Left ventricle myocardium superior (tissue), 1 donor: Measurements from ENCODE around the gene POU3F2. TPM values are rescaled to one million over a fixed set of nuclear protein-coding genes. Genes with fewer than 3 reads are reported as not detected.

Experiments used
- ATAC-seq: fragments of 200-7000 bp; cut with Tn5 transposase; one replicate; pipeline ENCODE4 v1.9.1; 2020; ENCODE audit warnings: mild to moderate bottlenecking, moderate library complexity
- DNase-seq: peaks from one replicate; pipeline ENCODE4 v3.0.0-alpha.2; 2020
- intact Hi-C: fragments of 100-400 bp; cut with micrococcal nuclease; formaldehyde crosslinking; loops from one replicate; pipeline ENCODE4 v1.11.0; 2022
- long read RNA-seq: library from polyadenylated mRNA; unstranded; transcript quantifications from one replicate; pipeline ENCODE4 v2.0.0, GENCODE V29; 2021
- total RNA-seq: library from RNA; stranded (reverse); fragmentation: NEBNext Ultra II Directional; extraction: Animal tissue kit (Norgen Biotek cat#: 25700); gene quantifications from one replicate; pipeline ENCODE4 v1.2.1, GENCODE V29; 2021
- donor health status: DM: no; HTN: yes; CAD: no; lungs with severe emphysema.

The POU3F2 gene
- not detected for total RNA-seq
- long read RNA-seq, result 0 reads

GRCh38 chr6:98834060-98835031 is at the start of gene POU3F2:
POU3F2 (plus strand) TSS chr6:98834574; CDS start chr6:98834874, 300 bp downstream.
- ATAC-seq, result peak; percentile 72
- DNase-seq, result peak; percentile 65
- intact Hi-C loops, result no loop called here

GRCh38 chr6:98787435-98787834 is 46.9 kb upstream of the POU3F2 start:
- intact Hi-C loops, result no loop called here
- DNase-seq, result no peak
- ATAC-seq, result no peak

- no peak for DNase-seq
- ATAC-seq, result no peak
- intact Hi-C loops, result no loop called here
These were observed 46.4 kb upstream of the POU3F2 start for GRCh38 chr6:98787961-98788360.

GRCh38 chr6:98794307-98794842 is 40.0 kb upstream of the POU3F2 start:
- no peak for DNase-seq
- no peak for ATAC-seq
- intact Hi-C loops, result no loop called here

GRCh38 chr6:98797217-98797994 is 37.0 kb upstream of the POU3F2 start:
- ATAC-seq (no peak), DNase-seq (no peak)
- intact Hi-C loops, result no loop called here

- ATAC-seq (no peak), DNase-seq (no peak)
- intact Hi-C loops, result no loop called here
These were observed 33.5 kb upstream of the POU3F2 start for GRCh38 chr6:98800866-98801265.

- DNase-seq (no peak), ATAC-seq (no peak)
- intact Hi-C loops, result no loop called here
These were observed 25.7 kb upstream of the POU3F2 start for GRCh38 chr6:98808541-98809210.

- intact Hi-C loops, result no loop called here
- ATAC-seq, result no peak
- DNase-seq, result no peak
These were observed 22.2 kb upstream of the POU3F2 start for GRCh38 chr6:98812220-98812619.

- intact Hi-C loops, result no loop called here
- DNase-seq, result no peak
- no peak for ATAC-seq
These were observed 17.6 kb upstream of the POU3F2 start for GRCh38 chr6:98816799-98817198.

- intact Hi-C loops, result no loop called here
- ATAC-seq, result no peak
- no peak for DNase-seq
These were observed 12.5 kb upstream of the POU3F2 start for GRCh38 chr6:98821756-98822405.

GRCh38 chr6:98823428-98824161 is 10.8 kb upstream of the POU3F2 start:
- intact Hi-C loops, result no loop called here

GRCh38 chr6:98824162-98824901 is 10.0 kb upstream of the POU3F2 start:
- intact Hi-C loops, result no loop called here

More at GRCh38 chr6:98823428-98824161, 10.8 kb upstream of the POU3F2 start:
- DNase-seq, result no peak
- no peak for ATAC-seq

GRCh38 chr6:98824902-98825599 is 9.3 kb upstream of the POU3F2 start:
- intact Hi-C loops, result no loop called here
- no peak for ATAC-seq

More at GRCh38 chr6:98824162-98824901, 10.0 kb upstream of the POU3F2 start:
- no peak for DNase-seq
- no peak for ATAC-seq

GRCh38 chr6:98825600-98826230 is 8.7 kb upstream of the POU3F2 start:
- no peak for DNase-seq
- intact Hi-C loops, result no loop called here
- ATAC-seq, result no peak

More at GRCh38 chr6:98824902-98825599, 9.3 kb upstream of the POU3F2 start:
- DNase-seq, result no peak

- ATAC-seq (no peak), DNase-seq (no peak)
- intact Hi-C loops, result no loop called here
These were observed 6.8 kb upstream of the POU3F2 start for GRCh38 chr6:98827295-98828159.
